T-helper 1 cell treated with Interleukin-12 subunit alpha and Interleukin-12 subunit beta and Interleukin-4 antibody, amounts not matched to agents 30 ng/mL and 1 ng/mL, for 36 hours (primary cell): ENCODE measurements around the gene S100A9. TPM values are rescaled to one million over a fixed set of nuclear protein-coding genes. Genes with fewer than 3 reads are reported as not detected.
"Not testable (repeated sequence)": the region's sequence is repeated elsewhere in the genome, so short reads cannot be mapped to it uniquely, and the experiment has no call there.

Experiments
- intact Hi-C: fragments of 100-400 bp; cut with micrococcal nuclease; formaldehyde crosslinking; loops from one replicate; pipeline ENCODE4 v1.15.1; 2024
- total RNA-seq: library from RNA; stranded (reverse); gene quantifications from 2 replicates; pipeline ENCODE4 v1.2.3, GENCODE V29; 2022

The S100A9 gene
- total RNA-seq, 1 donor from 2014 or later = 2.4 TPM

DNA sequence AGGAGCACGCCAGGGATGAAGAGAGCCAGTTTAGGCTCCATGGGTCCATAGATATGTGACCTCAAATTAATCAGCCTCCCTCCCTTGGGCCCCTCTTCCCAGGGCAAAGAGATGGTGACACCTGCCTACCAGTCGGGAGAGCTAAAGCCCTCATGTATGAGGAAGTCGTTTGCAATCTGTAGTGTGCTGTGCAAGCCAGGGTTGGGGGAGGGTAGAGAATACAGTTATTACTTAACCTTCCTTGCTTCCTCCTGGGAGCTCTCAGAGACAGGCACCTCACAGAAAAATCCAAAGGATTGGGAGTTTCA, 13.0 kb upstream of the S100A9 start:
- intact Hi-C loops = no loop called here

DNA sequence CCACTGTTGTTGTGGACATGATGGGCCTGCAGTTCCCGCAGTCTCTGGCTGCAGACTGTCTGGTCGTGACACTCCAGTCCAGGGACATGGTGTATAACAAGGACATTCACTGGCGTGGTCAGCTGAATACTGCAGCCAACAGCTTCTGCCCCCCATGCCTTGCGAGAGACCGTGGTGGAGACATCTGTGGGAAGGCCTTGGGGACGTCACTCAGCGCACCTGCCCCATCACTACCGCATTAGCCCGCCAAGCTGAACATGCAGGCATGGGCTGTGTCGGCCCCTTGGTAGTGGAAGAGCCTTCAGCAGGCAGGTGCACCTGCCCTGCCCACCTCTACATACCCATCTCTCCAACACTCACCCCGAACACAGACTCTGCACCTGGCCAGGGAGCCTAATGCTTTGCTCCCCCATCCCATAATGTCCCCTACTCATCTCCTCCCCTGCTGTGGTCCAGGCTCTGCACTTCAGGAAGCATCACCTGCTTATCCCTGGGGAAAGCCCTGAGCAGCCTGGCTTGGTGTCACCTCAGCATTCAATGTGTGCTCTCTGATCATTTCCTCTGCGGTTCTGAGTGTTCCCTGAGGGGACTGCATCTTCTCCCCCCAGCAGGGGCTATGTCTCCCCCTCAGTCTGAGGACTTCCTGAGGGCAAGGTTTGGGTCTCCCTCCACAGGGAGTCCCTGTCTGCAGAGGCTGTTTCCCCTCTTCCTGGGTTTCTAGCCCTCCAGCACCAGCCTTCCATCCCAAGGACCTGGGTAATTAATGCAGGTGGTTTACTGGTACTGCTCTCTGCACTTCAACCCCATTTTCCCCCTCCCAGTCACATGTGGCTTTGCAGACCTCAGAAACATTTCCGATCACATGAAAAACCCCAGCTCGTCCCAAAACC, 12.2 kb upstream of the S100A9 start:
- intact Hi-C loops = no loop called here

DNA sequence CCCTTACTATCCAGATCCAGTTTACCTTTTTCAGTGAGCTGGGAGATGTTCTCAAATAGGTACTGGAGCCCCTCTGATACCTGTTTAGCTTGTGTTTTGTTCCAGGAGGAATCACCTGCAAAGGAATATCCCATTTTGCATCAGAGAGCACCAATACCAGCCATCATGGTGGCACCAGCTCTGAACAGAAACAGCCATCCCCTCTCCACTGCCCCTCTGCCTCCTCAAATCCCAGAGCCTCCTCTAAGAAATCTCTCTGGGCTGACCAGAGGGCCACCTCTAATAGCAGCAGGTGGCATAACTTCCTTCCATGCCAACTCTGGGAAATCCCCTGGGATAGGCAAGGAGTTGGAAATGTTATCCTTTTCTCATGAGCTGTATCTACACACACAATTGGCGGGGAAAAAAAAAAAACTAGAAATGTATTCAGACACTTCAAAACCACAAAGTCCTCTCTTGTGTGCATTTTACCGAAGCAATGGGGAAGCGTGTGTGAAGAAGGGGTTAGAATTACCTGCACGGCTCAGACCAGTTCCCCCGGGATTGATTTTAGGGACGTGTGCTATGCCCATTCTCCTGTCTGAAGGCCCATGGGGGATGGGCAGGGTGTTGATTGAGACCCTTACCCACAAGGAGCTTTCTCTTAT, 11.5 kb upstream of the S100A9 start:
- intact Hi-C loops = no loop called here

DNA sequence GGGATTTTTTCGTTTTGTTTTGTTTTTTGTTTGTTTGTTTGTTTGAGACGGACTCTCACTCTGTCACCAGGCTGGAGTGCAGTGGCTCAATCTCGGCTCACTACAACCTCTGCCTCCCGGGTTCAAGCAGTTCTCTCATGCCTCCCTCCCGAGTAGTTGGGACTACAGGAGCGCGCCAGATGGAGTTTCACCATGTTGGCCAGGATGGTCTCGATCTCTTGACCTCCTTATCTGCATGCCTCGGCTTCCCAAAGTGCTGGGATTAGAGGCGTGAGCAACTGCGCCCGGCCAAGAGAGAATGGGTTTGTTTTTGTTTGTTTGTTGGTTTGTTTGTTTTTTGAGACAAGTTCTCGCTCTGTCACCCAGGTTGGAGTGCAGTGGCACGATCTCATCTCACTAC, 10.6 kb upstream of the S100A9 start:
- intact Hi-C loops = not testable (repeated sequence)

DNA sequence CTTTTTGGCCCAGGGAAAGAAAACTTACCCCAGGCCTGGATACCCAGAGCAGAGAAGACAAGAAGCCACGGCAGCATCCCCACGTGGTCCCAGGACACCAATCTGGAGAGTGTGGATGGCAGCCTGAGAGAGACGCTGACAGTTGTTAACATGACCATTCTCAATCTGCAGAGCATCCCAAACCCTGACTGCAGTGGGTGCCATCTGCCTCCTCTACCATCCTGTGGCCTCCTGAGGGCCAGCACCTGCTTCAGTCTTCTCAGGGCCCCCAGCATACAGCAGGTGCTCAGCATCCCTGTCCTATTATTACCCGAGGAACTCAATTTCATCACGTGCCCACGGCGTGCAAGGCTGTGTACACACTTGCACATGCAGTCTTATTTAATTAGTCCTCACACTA, 9.8 kb upstream of the S100A9 start:
- intact Hi-C loops = no loop called here

DNA sequence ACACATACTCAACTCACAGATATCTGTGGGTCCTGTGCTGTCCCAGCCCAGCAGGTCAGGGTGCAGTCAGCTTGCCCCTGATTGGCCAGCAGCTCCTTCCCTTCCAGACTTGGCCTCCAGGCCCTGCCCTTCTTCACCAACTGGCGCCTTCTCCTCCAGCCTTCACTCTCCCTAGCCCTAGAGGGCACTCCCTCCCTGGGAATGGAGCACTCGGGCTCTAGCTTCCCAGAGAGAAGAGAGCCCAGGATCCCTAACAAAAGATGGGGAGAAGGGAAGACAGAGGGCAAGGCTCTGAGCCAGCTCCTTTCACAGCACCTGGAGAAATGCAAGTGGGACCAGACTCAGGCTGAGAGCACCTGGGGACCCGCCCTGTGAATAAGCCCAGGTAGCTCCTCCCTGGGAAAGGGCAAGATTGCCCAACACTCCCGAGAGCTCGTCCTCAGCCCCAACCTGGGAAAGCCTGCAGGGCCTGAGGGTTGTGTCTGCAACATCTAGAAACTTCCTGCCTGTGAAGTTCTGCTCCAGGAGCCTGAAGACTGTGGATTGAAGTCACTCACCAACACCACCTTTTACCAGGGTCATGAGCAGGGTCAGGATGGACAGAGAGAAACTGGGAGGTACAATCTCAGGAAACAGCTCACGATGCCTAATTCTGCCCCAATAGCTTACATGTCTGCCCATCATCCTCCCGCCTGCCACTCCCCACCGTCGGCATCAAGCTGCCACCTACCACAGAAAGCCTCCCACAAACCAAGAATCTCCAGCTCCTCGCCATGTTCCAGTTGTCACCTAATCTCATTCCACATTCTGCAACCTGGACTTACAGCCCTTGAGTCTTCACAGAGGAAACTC, 8.9 kb upstream of the S100A9 start, which contains the start of gene PGLYRP4:
Gene PGLYRP4, minus strand, starts transcription at position 331 of the 852 bp plus-strand sequence. CDS start 909 bp downstream, outside the sequence.
- intact Hi-C loops = no loop called here

DNA sequence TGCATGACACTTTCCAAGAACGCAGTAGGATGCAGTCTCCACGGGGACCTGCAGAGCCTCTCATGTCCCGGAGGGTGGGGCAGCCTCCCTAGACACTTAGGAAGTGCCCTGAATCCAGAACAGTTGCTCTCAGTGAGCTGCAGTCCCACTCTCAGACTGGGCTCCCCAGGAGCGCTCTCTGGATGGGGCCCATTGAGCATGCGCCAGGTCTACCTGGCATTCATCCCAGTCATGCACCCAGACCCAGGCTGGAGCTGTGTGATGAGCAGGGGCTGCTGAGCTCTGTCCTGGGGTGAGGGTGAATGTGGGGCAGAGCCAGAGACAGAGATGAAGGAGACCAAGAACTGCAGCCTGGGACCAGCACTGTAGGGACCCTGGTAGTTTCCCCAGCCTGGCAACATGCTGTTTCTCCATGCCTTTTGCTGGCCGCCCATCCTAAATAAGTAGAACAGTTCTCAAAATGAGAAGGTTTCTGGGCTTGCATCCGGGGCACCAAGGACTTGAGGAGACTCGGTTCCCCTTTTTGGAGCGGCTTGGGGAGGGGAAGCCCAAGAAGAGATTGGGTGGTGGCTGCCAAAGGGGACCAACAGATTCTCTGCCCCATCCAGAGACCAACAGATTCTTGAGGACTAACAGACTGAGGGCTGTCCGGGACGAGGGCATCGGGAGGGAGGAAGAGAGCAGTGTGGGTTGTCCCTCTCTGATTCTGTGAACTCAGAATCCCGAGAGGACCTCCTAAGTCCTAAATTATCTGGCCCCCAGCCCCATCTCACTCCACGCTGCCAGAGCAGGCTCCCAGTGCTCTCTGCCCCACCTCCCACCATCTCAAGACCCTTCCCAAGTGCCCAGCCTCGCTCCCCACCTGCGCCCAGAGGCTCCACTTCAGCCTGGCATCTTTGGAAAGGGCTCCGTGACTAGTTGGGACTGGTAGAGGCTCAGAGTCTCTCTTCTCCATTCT, 8.0 kb upstream of the S100A9 start:
- intact Hi-C loops = no loop called here

DNA sequence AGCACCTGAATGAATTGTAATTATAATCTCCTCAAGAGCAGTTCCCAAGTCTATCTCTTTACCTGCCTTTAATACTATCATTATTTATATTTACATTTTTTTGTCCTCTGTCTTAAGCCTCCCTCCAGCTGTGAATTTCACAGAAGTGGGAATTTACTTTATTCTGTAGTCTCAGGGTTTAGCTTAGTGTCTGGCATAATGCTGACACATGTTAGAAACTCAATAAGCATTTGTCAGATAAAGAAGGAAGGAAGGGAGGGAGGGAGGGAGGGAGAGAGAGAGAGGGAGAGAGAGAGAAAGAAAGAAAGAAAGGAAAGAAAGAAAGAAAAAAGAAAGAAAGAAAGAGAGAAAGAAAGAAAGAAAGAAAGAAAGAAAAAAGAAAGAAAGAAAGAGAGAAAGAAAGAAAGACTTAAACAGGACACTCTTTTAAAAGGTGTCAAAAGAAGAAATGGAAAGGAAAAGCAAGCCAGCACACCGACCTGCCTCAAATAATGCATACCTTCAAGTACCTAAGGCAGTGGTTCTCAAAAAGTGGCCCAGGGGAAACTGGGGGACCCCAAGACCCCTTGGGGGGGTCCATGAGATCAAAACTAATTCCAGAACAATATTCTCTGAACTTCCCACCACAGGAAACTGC, 7.2 kb upstream of the S100A9 start:
- intact Hi-C loops = no loop called here

DNA sequence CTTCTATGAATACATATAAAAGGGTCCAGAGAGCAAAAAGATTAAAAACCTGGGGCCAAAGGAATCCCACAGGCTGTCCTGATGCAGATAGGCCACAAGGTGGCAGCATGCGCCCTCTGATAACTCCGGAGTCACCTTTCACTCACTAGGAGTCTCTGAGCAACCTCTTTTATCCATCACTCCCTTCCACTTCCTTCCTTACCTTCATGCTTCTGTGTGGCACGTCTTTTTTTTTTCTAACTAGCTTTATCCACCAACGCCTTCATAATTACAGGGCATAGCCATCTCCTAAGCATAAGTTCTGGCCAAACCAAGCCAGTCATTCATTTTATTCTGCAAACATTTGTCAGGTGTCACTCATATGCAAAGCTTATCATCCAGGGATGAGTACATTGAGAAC, 5.1 kb upstream of the S100A9 start:
- intact Hi-C loops = loop anchor here (1.0 kb wide), 5 partner anchors 52 to 265 kb away; no protein-coding TSS in a partner anchor

DNA sequence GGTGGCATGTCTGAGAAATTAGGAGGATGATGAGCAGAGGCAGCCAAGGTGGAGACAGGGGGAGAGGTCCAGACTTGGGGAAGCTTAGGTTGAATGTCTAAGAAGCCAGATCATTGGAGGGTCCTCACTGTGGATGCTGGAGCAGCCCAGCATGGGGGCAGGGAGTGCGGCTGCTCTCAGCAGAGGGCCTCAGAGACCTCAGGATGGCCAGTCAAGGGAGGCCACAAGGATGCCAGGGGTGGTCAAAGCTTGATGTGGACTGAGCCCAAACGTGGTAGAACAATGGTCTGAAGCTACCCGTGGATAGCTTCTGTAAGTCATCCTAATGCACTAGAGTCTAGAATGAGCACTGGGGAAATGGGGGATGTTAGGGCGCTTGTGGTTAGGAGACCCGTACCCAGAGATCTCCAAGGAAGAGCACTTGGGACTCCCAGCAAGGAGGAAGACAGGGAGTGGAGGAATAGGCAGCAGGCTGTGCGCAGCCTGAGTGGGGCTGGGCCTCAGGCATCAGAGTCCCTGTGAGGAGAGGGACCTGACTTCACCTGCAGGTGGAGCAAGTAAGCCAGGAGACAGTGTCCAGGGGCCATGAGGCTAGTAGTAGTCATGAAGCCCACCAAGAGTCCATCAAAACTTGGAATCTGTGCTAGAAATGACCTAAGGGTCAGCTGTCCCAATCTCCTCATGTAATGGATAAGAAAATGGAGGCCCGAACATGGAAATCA, 4.3 kb upstream of the S100A9 start:
- intact Hi-C loops = no loop called here

DNA sequence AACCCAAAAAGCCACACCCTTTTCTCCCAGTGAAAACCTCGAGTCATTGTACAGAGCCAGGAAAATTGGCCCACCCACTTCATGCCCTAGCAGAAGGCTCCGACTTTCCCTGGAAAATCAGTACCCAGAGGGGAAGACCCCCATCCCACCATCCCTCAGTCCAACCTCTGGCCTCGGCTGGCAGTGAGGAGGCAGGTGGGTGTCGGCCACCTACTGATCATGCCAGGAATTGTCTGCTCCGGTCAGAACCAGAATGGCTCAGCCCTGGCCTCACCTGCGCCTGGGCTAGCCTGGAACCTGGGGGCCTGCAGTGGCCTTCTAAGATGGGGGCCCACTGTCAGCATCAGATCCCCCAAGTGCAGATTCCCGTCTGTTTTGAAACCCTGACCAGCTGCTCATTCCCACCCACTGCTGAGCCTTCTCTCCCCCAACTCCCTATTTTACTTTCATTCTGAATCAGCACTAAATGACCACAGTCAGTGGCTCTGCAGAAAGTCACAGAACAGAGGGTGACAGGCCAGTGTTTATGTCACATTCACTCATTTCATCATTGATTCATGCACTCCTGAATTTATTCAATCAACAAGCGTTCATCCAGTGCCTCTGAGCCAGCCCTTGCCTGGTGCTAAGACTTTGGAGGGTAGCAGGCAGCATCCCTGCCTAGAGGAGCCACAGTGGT, 3.0 kb upstream of the S100A9 start:
- intact Hi-C loops = no loop called here

DNA sequence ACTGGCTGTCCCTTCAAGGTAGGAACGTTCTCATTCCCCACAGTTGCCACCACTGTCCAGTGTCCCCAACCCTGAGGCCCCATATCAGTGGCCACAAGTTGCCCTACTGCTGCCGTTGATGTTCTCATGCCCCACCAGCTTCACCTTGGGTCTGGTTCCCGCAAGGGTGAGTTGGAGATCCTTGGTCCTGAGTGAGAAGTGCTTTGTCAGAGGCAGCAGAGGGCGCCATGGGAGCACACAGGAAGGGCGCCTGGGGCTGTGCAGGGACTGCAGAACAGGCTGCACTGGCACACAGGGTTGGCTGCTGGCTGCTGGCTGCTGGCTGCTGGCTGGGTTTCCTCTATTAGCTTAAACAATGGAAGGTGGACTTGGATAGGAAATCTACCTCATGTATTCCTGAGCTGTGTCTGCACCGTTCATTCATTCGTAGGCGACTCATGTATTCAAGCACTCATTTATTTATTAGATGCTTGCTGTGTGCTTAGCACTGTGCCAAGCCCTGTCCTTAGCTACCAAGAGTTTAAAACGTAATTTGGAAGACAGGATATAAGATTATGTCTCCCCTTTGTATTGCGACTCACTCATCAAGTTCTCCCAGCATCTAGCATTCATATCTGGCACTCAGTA, 2.1 kb upstream of the S100A9 start:
- intact Hi-C loops = no loop called here

DNA sequence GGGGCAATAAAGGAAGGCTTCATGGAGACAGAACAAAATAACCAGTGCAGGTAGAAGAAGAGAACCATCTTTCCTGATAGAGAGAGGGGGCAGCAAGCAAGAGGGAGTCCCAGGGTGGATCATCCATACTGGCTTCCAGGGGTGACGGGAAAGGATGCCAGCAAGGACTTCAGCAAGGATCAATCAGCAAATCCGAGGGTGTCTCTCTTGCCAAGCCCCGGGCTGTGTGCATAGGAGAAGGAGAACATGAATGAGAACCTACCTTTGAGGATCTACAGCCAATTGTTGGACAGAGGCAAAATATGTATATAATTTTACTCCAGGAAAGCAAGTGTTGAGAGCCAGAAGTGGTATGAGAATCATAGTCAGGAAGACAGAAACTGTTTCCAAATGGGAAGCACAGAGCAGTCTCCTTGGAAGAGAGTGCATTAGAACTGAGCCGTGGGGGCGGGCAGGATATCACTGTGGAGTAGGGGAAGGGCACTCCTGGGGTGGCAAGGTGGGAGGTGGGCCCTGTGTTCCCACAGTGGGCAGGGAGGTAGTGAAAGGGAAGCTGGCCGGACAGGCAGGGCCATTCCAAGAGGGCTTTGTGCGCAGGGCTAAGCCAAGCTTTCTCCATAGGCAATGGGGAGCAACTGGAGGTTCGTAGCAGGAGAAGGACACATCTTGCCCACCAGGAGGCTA, 1.1 kb upstream of the S100A9 start:
- intact Hi-C loops = no loop called here

DNA sequence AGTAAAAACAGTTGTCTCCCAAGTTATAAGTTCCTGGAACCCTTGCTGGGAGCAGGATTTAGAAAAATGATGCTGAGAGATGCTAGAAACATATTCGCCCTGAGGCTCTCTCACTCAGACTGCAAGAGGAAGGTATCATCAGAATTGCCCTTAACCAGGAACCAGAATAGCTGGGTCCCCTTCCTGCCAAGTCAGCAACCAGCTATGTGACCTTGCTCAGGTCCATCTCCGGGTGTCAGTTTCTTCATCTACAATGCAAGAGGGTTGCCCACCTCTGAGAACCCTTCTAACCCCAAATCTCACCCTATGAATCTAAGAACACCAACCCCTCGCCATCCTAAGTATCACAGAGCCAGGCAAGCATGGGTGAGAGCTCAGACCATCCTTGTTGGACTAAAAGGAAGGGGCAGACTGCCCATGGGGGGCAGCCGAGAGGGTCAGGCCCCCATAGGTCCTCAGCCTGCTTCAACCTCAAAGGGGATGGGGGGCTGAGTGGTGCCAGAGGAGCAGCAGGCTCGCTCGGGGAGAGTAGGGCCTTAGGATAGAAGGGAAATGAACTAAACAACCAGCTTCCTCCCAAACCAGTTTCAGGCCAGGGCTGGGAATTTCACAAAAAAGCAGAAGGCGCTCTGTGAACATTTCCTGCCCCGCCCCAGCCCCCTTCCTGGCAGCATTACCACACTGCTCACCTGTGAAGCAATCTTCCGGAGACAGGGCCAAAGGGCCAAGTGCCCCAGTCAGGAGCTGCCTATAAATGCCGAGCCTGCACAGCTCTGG, 390 bp upstream of the S100A9 start:
- intact Hi-C loops = no loop called here

DNA sequence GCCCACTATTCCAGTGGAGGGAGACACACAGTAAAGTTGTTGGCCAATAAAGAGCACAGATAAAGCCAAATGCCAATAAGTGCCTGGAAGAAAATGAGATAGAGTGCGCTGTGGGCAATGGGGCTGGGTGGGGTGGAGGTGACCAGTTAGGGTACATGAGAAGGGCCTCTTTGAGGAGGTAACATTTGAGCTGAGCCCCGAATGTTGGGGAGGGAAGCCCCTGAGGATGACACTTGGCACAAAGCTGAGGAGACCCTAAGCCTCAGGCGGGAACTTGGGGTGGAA, 979 bp downstream of the S100A9 start:
- intact Hi-C loops = no loop called here

DNA sequence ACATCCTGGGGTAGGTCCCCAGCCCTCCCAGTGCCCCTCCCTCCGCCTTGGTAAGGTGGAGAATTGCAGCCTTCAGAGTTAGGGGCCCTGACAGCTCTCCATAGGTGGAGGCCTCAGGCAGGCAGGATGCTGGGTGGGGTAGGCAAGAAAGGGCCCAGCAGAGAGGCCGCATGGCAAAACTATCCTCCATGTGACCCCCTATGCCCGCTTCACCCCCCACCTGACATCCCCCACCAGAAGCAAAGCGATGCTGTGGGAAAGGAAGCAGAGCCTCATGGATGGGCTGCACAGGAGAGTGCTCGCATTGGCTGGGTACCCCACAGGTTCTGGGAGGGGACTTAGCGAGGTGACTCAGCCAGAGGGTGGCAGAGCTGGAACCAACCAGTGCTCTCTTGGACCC, 1.6 kb downstream of the S100A9 start:
- intact Hi-C loops = no loop called here

DNA sequence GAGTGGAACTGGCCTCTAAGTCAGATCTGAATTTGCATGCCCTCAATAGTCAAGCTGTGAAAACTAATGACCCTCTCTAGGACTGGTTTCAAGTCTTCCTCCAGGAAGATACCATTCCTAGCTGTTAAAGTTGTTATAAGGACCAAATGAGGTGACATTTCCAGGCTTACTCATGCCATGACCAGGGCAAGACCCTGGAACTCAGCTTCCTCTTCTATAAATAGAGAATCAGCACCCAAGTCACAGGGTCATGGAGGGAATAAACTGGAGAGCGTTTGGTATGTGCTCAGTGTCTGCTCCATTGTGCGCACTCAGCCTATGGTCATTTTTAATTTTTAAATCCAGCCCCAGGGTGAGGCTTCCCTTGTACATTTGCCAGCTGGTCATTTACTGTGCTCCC, 2.5 kb downstream of the S100A9 start:
- intact Hi-C loops = no loop called here
